MM.1S (cell line): ENCODE measurements around the gene NFKBIZ.

ENCODE experiments used
- CTCF ChIP-seq: fragments of 300-600 bp; sonication (generic); IDR thresholded peaks from 2 replicates; pipeline ENCODE4 v1.5.1; 2016; ENCODE audit warnings: antibody characterized with exemption, low read length, mixed read lengths
- EZH2 ChIP-seq: fragments of 300-600 bp; sonication (generic); optimal IDR thresholded peaks from 2 replicates; pipeline ENCODE3; 2017; ENCODE audit warnings: low read depth, mild to moderate bottlenecking, antibody characterized with exemption, low read length, mixed read lengths
- EZH2phosphoT487 ChIP-seq: fragments of 300-600 bp; sonication (generic); IDR thresholded peaks from 2 replicates; pipeline ENCODE4 v1.6.1; 2018; ENCODE audit warnings: antibody characterized with exemption, low read length

- TF ChIP-seq EZH2, result no peak
- TF ChIP-seq EZH2phosphoT487, result no peak
- TF ChIP-seq CTCF, result no peak
Measured at GRCh38 chr3:101868534-101869464, 19.5 kb downstream of the NFKBIZ start.
